Activated T-helper 17 cell treated with anti-CD3 and anti-CD28 coated beads, Interleukin-2, amount 50 U/mL, for 72 hours (primary cell): ENCODE results near the gene OR5D16. TPM values are rescaled to one million over a fixed set of nuclear protein-coding genes. Genes with fewer than 3 reads are reported as not detected.
"Not testable (repeated sequence)": the region's sequence is repeated elsewhere in the genome, so short reads cannot be mapped to it uniquely, and the experiment has no call there.

Experiments
- ATAC-seq: fragments of 150-1000 bp; cut with Tn5 transposase; replicated peaks from 2 replicates; pipeline ENCODE4 v1.10.0; 2021; ENCODE audit warnings: mild to moderate bottlenecking, moderate library complexity
- H3K27ac Mint-ChIP-seq: one replicate; pipeline ENCODE4 v1.8.0; 2022; ENCODE audit warnings: mixed read lengths
- H3K27me3 Mint-ChIP-seq: one replicate; pipeline ENCODE4 v1.8.0; 2022; ENCODE audit warnings: mixed read lengths
- H3K36me3 Mint-ChIP-seq: one replicate; pipeline ENCODE4 v1.8.0; 2022; ENCODE audit warnings: low read depth, mild to moderate bottlenecking, mixed read lengths
- H3K4me1 Mint-ChIP-seq: one replicate; pipeline ENCODE4 v1.8.0; 2022; ENCODE audit warnings: mixed read lengths
- H3K4me3 Mint-ChIP-seq: one replicate; pipeline ENCODE4 v1.8.0; 2022; ENCODE audit warnings: mild to moderate bottlenecking, mixed read lengths
- H3K9me3 Mint-ChIP-seq: one replicate; pipeline ENCODE4 v1.8.0; 2022; ENCODE audit warnings: mixed read lengths
- total RNA-seq, 2 donors: library from RNA; stranded (reverse); gene quantifications; one replicate each; pipeline ENCODE4 v1.2.3, GENCODE V29; 2022

The OR5D16 gene
- total RNA-seq, 2 donors from 2014 or later, result not detected

- H3K36me3 Mint-ChIP-seq, H3K4me3 Mint-ChIP-seq, H3K4me1 Mint-ChIP-seq, H3K27ac Mint-ChIP-seq, ATAC-seq, H3K9me3 Mint-ChIP-seq, H3K27me3 Mint-ChIP-seq: not testable (repeated sequence)
These were observed 46.4 kb downstream of the OR5D16 start for GRCh38 chr11:55884995-55885394.

- H3K4me3 Mint-ChIP-seq, H3K27me3 Mint-ChIP-seq, ATAC-seq, H3K4me1 Mint-ChIP-seq, H3K36me3 Mint-ChIP-seq, H3K27ac Mint-ChIP-seq, H3K9me3 Mint-ChIP-seq: not testable (repeated sequence)
These were observed 46.9 kb downstream of the OR5D16 start for GRCh38 chr11:55885481-55885880.

Other genes starting within 250 kb of the OR5D16 start
- not detected for gene OR4C11, start 231.1 kb upstream of the OR5D16 start, total RNA-seq
- not detected for gene OR4P4, start 203.6 kb upstream of the OR5D16 start, total RNA-seq
- gene OR4S2, start 190.4 kb upstream of the OR5D16 start, total RNA-seq, result not detected
- gene OR4C6, start 176.6 kb upstream of the OR5D16 start, total RNA-seq, result not detected
- gene OR5D13, start 65.3 kb upstream of the OR5D16 start, total RNA-seq, result not detected
- not detected for gene OR5D14, start 43.2 kb upstream of the OR5D16 start, total RNA-seq
- gene OR5L1, start 27.4 kb upstream of the OR5D16 start, total RNA-seq, result not detected
- gene OR5D18, start 19.1 kb upstream of the OR5D16 start, total RNA-seq, result not detected
- not detected for gene OR5L2, start 11.5 kb upstream of the OR5D16 start, total RNA-seq
- gene TRIM51, start 44.5 kb downstream of the OR5D16 start, total RNA-seq, result not detected
- gene OR5W2, start 75.8 kb downstream of the OR5D16 start, total RNA-seq, result not detected
- gene OR5I1, start 97.6 kb downstream of the OR5D16 start, total RNA-seq, result not detected
- gene OR10AG1, start 131.2 kb downstream of the OR5D16 start, total RNA-seq, result not detected
- not detected for gene OR5F1, start 155.9 kb downstream of the OR5D16 start, total RNA-seq
- gene OR5AS1, start 188.9 kb downstream of the OR5D16 start, total RNA-seq, result not detected